Glutamatergic neuron (in vitro differentiated cells): ENCODE data around the gene VWA8. TPM values are rescaled to one million over a fixed set of nuclear protein-coding genes. Genes with fewer than 3 reads are reported as not detected.
"Not testable (repeated sequence)": the region's sequence is repeated elsewhere in the genome, so short reads cannot be mapped to it uniquely, and the experiment has no call there.

ENCODE experiments used
- DNase-seq: peaks from one replicate; pipeline ENCODE4 v3.0.0; 2022
- H3K27ac Mint-ChIP-seq: one replicate; pipeline ENCODE4 v1.8.0; 2020; ENCODE audit warnings: mild to moderate bottlenecking, mixed read lengths, inconsistent platforms; ENCODE audit not compliant: unreplicated experiment
- H3K27me3 Mint-ChIP-seq: one replicate; pipeline ENCODE4 v1.8.0; 2020; ENCODE audit warnings: mild to moderate bottlenecking, moderate library complexity, mixed read lengths, inconsistent platforms; ENCODE audit not compliant: unreplicated experiment
- H3K36me3 Mint-ChIP-seq: one replicate; pipeline ENCODE4 v1.8.0; 2020; ENCODE audit warnings: mild to moderate bottlenecking, mixed read lengths, inconsistent platforms; ENCODE audit not compliant: unreplicated experiment
- H3K4me1 Mint-ChIP-seq: one replicate; pipeline ENCODE4 v1.8.0; 2020; ENCODE audit warnings: mild to moderate bottlenecking, low read depth, mixed read lengths, inconsistent platforms; ENCODE audit not compliant: unreplicated experiment
- H3K4me3 Mint-ChIP-seq: one replicate; pipeline ENCODE4 v1.8.0; 2020; ENCODE audit warnings: mild to moderate bottlenecking, mixed read lengths, inconsistent platforms; ENCODE audit not compliant: unreplicated experiment
- H3K9me3 Mint-ChIP-seq: one replicate; pipeline ENCODE4 v1.8.0; 2020; ENCODE audit warnings: mild to moderate bottlenecking, moderate library complexity, mixed read lengths, inconsistent platforms; ENCODE audit not compliant: unreplicated experiment
- CTCF ChIP-seq: fragments of 200-600 bp; sonication (generic); IDR thresholded peaks from one replicate; pipeline ENCODE4 v1.5.0; 2021; ENCODE audit not compliant: partially characterized antibody, unreplicated experiment
- total RNA-seq: library from RNA; stranded (reverse); fragmentation: NEBNext Ultra II Directional; extraction: Animal tissue kit (Norgen Biotek cat#: 25700); gene quantifications from one replicate; pipeline ENCODE4 v1.2.1, GENCODE V29; 2021; ENCODE audit not compliant: unreplicated experiment

VWA8 gene
- total RNA-seq, 1 donor from 2014 or later = 16.4 TPM

GRCh38 chr13:41960211-41960636 lies 685 bp downstream of the VWA8 start:
- no peak for DNase-seq
- Mint-ChIP-seq H3K9me3 (no peaks in the 10 kb centered on the region), H3K4me1 (peaks cover 6% of the 10 kb centered on the region), H3K27me3 (peaks cover 8% of the 10 kb centered on the region), H3K36me3 (no peaks in the 10 kb centered on the region), H3K27ac (peak overlapping the region; percentile 89), H3K4me3 (peak overlapping the region; percentile 94)
- TF ChIP-seq CTCF = no peak

- Mint-ChIP-seq H3K27me3 (peaks cover 5% of the 10 kb centered on the region), H3K4me3 (no peak overlapping the region), H3K4me1 (peaks cover 3% of the 10 kb centered on the region), H3K9me3 (no peaks in the 10 kb centered on the region), H3K27ac (no peak overlapping the region), H3K36me3 (no peaks in the 10 kb centered on the region)
- TF ChIP-seq CTCF = no peak
- DNase-seq = no peak
Observed at GRCh38 chr13:41956272-41956671, 4.6 kb downstream of the VWA8 start.

GRCh38 chr13:41955605-41956004 lies 5.3 kb downstream of the VWA8 start:
- no peak for TF ChIP-seq CTCF
- no peaks in the 10 kb centered on the region for H3K36me3 Mint-ChIP-seq
- no peak overlapping the region for H3K4me3 Mint-ChIP-seq
- no peak for DNase-seq
- peaks cover 4% of the 10 kb centered on the region for H3K27me3 Mint-ChIP-seq
- H3K9me3 Mint-ChIP-seq = no peaks in the 10 kb centered on the region
- peaks cover 2% of the 10 kb centered on the region for H3K4me1 Mint-ChIP-seq
- H3K27ac Mint-ChIP-seq = no peak overlapping the region

GRCh38 chr13:41954226-41954625 lies 6.7 kb downstream of the VWA8 start:
- Mint-ChIP-seq H3K9me3 (no peaks in the 10 kb centered on the region), H3K4me3 (no peak overlapping the region), H3K27ac (no peak overlapping the region), H3K4me1 (no peaks in the 10 kb centered on the region), H3K27me3 (no peaks in the 10 kb centered on the region), H3K36me3 (no peaks in the 10 kb centered on the region)
- no peak for TF ChIP-seq CTCF
- DNase-seq = no peak

GRCh38 chr13:41952749-41953148 lies 8.2 kb downstream of the VWA8 start:
- Mint-ChIP-seq H3K4me1 (no peaks in the 10 kb centered on the region), H3K27me3 (no peaks in the 10 kb centered on the region), H3K27ac (no peak overlapping the region), H3K36me3 (no peaks in the 10 kb centered on the region), H3K4me3 (no peak overlapping the region), H3K9me3 (no peaks in the 10 kb centered on the region)
- DNase-seq = no peak
- TF ChIP-seq CTCF = no peak

GRCh38 chr13:41949104-41949503 lies 11.8 kb downstream of the VWA8 start:
- H3K27ac Mint-ChIP-seq, H3K36me3 Mint-ChIP-seq, H3K4me1 Mint-ChIP-seq: not testable (repeated sequence)

More at GRCh38 chr13:41949104-41949503, 11.8 kb downstream of the VWA8 start:
- DNase-seq, H3K4me3 Mint-ChIP-seq, H3K27me3 Mint-ChIP-seq, H3K9me3 Mint-ChIP-seq: not testable (repeated sequence)
